GM20000 (cell line): ENCODE data around the gene MKRN2OS.

Experiments
- DNase-seq: peaks from one replicate; pipeline ENCODE4 v3.0.0; 2012; ENCODE audit warnings: low spot score
- CTCF ChIP-seq: IDR thresholded peaks from 2 replicates; pipeline ENCODE4 v1.5.1; 2012; ENCODE audit warnings: mild to moderate bottlenecking, control low read depth; ENCODE audit errors: extremely low read depth, missing control alignments

MKRN2OS gene

GRCh38 chr3:12566976-12567375 lies 21.7 kb upstream of the MKRN2OS start:
- no peak for TF ChIP-seq CTCF
- no peak for DNase-seq

GRCh38 chr3:12562451-12562850 lies 17.2 kb upstream of the MKRN2OS start:
- DNase-seq: no peak
- TF ChIP-seq CTCF: no peak

- no peak for TF ChIP-seq CTCF
- no peak for DNase-seq
Measured at GRCh38 chr3:12561397-12561796, 16.1 kb upstream of the MKRN2OS start.

GRCh38 chr3:12560505-12561190 lies 15.3 kb upstream of the MKRN2OS start:
- TF ChIP-seq CTCF: no peak
- peak; percentile 68 for DNase-seq

GRCh38 chr3:12559520-12559919 lies 14.2 kb upstream of the MKRN2OS start:
- DNase-seq: no peak

GRCh38 chr3:12558706-12559105 lies 13.4 kb upstream of the MKRN2OS start:
- TF ChIP-seq CTCF: no peak
- DNase-seq: no peak

More at GRCh38 chr3:12559520-12559919, 14.2 kb upstream of the MKRN2OS start:
- TF ChIP-seq CTCF: no peak

GRCh38 chr3:12557473-12558100 lies 12.3 kb upstream of the MKRN2OS start:
- no peak for DNase-seq
- TF ChIP-seq CTCF: no peak
